Nephron (organoid): ENCODE results near the gene TCF12.
A peak's percentile ranks its signal among the peaks of the same experiment; 100 is the strongest.
"Not testable (repeated sequence)": the region's sequence is repeated elsewhere in the genome, so short reads cannot be mapped to it uniquely, and the experiment has no call there.

ENCODE experiments used
- H3K27ac Mint-ChIP-seq, 3 experiments: 2 replicates each; pipeline ENCODE4 v1.8.0; 2020; ENCODE audit warnings: mixed read lengths in 3 of 3, mild to moderate bottlenecking in 2 of 3, moderate library complexity in 1 of 3
- H3K27me3 Mint-ChIP-seq: 2 replicates; pipeline ENCODE4 v1.8.0; 2021; ENCODE audit warnings: low read depth, mild to moderate bottlenecking, moderate library complexity, mixed read lengths
- H3K36me3 Mint-ChIP-seq: 2 replicates; pipeline ENCODE4 v1.8.0; 2020; ENCODE audit warnings: low read depth, mixed read lengths
- H3K4me1 Mint-ChIP-seq: 2 replicates; pipeline ENCODE4 v1.8.0; 2020; ENCODE audit warnings: mixed read lengths
- H3K4me3 Mint-ChIP-seq, 3 experiments: 2 replicates each; pipeline ENCODE4 v1.8.0; 2020; ENCODE audit warnings: mild to moderate bottlenecking in 3 of 3, mixed read lengths in 3 of 3, moderate library complexity in 2 of 3
- H3K9me3 Mint-ChIP-seq: 2 replicates; pipeline ENCODE4 v1.8.0; 2020; ENCODE audit warnings: mixed read lengths
- TF ChIP-seq, protein P1 (sequence below), 3 experiments: fragments of 200-600 bp; sonication (generic); IDR thresholded peaks; one replicate each; pipeline ENCODE4 v1.5.0; 2021; ENCODE audit warnings: antibody characterized with exemption in 3 of 3; ENCODE audit not compliant: unreplicated experiment in 3 of 3

The TCF12 gene

DNA sequence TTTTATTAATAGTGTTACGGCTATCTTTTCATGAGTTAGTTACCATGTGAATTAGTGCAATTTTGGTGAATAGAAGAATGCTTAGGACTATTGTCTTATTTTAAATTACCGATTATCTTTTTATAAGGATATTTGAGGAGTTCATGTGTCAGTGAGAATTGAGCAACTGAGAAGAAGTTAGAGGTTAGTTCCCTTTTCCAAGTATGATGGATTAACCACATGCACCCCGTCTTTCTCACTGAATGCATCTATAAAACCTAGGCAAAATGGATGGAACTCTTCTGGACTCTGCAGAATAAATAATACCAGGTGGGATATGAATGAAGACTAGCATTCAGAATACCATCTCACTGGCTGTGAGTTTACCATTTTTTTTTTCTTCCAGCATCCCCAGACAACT is 74.3 kb downstream of the TCF12 start:
- no peak overlapping the region for H3K4me3 Mint-ChIP-seq
- no peaks in the 10 kb centered on the region for H3K27me3 Mint-ChIP-seq
- H3K4me1 Mint-ChIP-seq, result peaks cover 24% of the 10 kb centered on the region
- no peak overlapping the region for H3K27ac Mint-ChIP-seq
- H3K36me3 Mint-ChIP-seq, result peaks cover 55% of the 10 kb centered on the region
- TF ChIP-seq, protein P1, sequence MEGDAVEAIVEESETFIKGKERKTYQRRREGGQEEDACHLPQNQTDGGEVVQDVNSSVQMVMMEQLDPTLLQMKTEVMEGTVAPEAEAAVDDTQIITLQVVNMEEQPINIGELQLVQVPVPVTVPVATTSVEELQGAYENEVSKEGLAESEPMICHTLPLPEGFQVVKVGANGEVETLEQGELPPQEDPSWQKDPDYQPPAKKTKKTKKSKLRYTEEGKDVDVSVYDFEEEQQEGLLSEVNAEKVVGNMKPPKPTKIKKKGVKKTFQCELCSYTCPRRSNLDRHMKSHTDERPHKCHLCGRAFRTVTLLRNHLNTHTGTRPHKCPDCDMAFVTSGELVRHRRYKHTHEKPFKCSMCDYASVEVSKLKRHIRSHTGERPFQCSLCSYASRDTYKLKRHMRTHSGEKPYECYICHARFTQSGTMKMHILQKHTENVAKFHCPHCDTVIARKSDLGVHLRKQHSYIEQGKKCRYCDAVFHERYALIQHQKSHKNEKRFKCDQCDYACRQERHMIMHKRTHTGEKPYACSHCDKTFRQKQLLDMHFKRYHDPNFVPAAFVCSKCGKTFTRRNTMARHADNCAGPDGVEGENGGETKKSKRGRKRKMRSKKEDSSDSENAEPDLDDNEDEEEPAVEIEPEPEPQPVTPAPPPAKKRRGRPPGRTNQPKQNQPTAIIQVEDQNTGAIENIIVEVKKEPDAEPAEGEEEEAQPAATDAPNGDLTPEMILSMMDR (IDR thresholded peaks at IDR 0.05; ENCODE audit: unreplicated experiment in 3 of 3), result no peak
- peaks cover 14% of the 10 kb centered on the region for H3K9me3 Mint-ChIP-seq

DNA sequence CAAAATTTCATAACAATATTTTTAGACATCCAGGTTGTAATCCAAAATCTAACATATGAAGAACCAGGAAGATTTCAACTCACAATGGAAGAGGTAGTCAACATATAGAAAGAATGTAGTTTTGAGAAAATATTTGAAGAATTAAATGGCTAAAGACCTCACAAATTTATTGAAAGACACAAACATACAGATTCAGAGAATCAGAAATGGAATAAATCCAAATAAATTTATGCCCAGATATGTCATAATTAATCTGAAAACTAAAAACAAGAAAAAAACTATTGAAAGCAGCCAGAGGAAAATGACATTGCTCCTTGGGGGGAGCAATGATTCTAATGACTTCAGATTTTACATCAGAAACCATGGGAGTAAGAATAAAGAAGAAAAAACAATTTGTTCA is 75.8 kb downstream of the TCF12 start:
- peaks cover 14% of the 10 kb centered on the region for H3K9me3 Mint-ChIP-seq
- H3K4me1 Mint-ChIP-seq, result peaks cover 18% of the 10 kb centered on the region
- H3K27me3 Mint-ChIP-seq, result no peaks in the 10 kb centered on the region
- H3K27ac Mint-ChIP-seq, result no peak overlapping the region
- H3K36me3 Mint-ChIP-seq, result peaks cover 55% of the 10 kb centered on the region
- H3K4me3 Mint-ChIP-seq, result no peak overlapping the region
- TF ChIP-seq, protein P1 (IDR thresholded peaks at IDR 0.05; ENCODE audit: unreplicated experiment in 3 of 3), result no peak

DNA sequence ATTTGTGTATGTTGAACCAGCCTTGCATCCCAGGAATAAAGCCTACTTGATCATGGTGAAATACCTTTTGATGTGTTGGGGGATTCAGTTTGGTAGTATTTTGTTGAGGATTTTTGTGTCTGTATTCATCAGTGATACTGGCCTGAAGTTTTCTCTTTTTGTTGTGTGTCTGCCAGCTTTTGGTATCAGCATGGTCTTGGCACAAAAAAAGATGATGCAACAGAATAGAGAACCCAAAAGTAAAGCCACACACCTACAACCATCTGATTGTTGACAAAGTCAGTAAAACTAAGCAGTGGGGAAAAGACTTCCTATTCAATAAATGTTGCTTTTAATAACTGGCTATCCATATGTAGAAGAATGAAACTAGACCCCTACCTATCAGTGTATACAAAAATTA is 77.6 kb downstream of the TCF12 start:
- no peaks in the 10 kb centered on the region for H3K27me3 Mint-ChIP-seq
- H3K9me3 Mint-ChIP-seq, result peaks cover 14% of the 10 kb centered on the region
- H3K4me1 Mint-ChIP-seq, result peaks cover 3% of the 10 kb centered on the region
- peaks cover 52% of the 10 kb centered on the region for H3K36me3 Mint-ChIP-seq
- H3K4me3 Mint-ChIP-seq, result no peak overlapping the region
- TF ChIP-seq, protein P1 (IDR thresholded peaks at IDR 0.05; ENCODE audit: unreplicated experiment in 3 of 3), result no peak
- H3K27ac Mint-ChIP-seq, result no peak overlapping the region

DNA sequence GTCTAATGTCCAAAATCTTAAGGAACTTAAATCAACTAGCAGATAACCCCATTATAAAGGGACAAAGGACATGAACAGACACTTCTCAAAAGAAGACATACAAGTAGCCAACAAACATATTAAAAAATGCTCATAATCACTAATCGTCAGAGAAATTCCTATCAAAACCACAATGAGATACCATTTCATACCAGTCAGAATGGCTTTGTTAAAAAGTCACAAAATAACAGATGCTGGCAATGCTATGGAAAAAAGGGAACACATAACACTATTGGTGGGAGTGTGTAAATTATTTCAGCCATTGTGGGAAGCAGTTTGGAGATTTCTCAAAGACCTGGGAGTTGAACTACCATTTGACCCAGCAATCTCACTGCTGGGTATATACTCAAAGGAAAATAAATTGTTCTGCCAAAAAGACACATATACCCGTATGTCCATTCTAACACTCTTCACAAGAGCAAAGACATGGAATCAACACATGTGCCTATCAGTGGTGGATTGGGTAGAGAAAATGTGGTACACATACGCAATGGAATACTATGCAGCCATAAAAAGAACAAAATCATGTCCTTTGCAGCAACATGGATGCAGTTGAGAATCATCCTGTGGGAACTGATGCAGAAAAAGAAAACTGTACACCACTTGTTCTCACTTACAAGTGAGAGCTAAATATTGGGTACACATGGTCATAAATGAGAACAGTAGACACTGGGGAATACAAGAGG is 78.5 kb downstream of the TCF12 start:
- Mint-ChIP-seq H3K36me3 (peaks cover 56% of the 10 kb centered on the region), H3K27ac (no peak overlapping the region), H3K4me1 (no peaks in the 10 kb centered on the region), H3K4me3 (no peak overlapping the region), H3K9me3 (peaks cover 14% of the 10 kb centered on the region), H3K27me3 (no peaks in the 10 kb centered on the region)
- TF ChIP-seq, protein P1 (IDR thresholded peaks at IDR 0.05; ENCODE audit: unreplicated experiment in 3 of 3), result no peak

DNA sequence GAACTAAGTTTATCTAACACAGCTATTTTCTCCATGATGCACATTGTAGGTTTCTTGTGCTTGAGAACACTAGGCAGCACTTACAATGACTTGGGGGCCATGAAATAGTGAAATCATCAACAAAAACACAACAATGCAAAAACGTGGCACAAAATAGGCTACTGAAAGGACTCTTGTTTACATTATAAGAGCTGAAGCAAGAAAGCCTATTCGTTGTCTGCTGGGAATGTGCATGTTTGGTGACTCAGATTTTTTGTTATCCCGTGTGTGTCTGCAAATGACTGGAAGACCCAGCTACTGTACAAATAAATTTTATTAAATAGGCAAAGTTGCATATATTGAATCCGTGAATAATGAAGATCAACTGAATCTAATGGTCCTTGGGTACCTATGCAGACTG is 85.0 kb downstream of the TCF12 start:
- TF ChIP-seq, protein P1 (IDR thresholded peaks at IDR 0.05; ENCODE audit: unreplicated experiment in 3 of 3), result no peak
- Mint-ChIP-seq H3K27ac (no peak overlapping the region), H3K9me3 (no peaks in the 10 kb centered on the region), H3K4me1 (no peaks in the 10 kb centered on the region), H3K27me3 (no peaks in the 10 kb centered on the region), H3K4me3 (no peak overlapping the region), H3K36me3 (peaks cover 27% of the 10 kb centered on the region)

DNA sequence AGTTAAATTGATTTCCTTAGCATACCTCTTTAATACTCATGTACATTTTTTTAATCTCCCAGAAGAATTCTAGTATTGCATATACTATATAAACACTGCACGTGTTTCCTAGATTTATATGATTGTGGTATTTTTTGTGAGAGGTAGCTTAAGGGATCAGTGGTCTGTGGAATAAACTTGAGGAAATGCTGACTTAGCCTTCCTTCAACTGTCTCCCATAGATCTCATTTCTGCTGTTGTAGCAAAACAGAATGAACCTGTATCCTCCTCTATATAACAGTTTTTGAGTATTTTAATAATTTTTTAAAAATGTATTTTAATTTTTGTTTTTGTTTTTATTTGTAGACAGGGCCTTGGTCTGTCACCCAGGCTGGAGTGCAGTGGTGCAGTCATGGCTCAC is 86.8 kb downstream of the TCF12 start:
- Mint-ChIP-seq H3K27me3 (no peaks in the 10 kb centered on the region), H3K4me3 (no peak overlapping the region), H3K36me3 (peaks cover 31% of the 10 kb centered on the region), H3K9me3 (no peaks in the 10 kb centered on the region), H3K27ac (peak overlapping the region in 1 of 3 experiments; percentile 38), H3K4me1 (no peaks in the 10 kb centered on the region)
- TF ChIP-seq, protein P1 (IDR thresholded peaks at IDR 0.05; ENCODE audit: unreplicated experiment in 3 of 3), result no peak

DNA sequence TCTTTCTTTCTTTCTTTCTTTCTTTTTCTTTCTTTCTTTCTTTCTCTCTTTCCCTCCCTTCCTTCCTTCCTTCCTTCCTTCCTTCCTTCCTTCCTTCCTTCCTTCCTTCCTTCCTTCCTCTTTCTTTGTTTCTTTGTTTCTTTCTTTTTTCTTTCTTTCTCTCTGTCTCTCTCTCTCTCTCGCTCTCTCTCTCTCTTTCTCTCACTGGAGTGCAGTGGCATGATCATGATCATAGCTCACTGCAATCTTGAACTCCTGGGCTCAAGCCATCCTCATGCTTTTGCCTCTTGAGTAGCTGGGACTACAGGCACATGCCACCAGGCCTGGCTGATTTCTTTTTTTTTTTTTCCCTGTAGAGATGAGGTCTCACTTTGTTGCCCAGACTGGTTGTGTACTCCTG is 89.4 kb downstream of the TCF12 start:
- H3K36me3 Mint-ChIP-seq, result peaks cover 31% of the 10 kb centered on the region
- H3K9me3 Mint-ChIP-seq, H3K27ac Mint-ChIP-seq, H3K4me1 Mint-ChIP-seq, H3K4me3 Mint-ChIP-seq, H3K27me3 Mint-ChIP-seq: not testable (repeated sequence)
